ENCODE data around the gene MTMR11. TPM values are rescaled to one million over a fixed set of nuclear protein-coding genes. Genes with fewer than 3 reads are reported as not detected.
A peak's percentile ranks its signal among the peaks of the same experiment; 100 is the strongest.

The MTMR11 gene
- total RNA-seq, 1 donor from 2014 or later = 39.3 TPM

DNA sequence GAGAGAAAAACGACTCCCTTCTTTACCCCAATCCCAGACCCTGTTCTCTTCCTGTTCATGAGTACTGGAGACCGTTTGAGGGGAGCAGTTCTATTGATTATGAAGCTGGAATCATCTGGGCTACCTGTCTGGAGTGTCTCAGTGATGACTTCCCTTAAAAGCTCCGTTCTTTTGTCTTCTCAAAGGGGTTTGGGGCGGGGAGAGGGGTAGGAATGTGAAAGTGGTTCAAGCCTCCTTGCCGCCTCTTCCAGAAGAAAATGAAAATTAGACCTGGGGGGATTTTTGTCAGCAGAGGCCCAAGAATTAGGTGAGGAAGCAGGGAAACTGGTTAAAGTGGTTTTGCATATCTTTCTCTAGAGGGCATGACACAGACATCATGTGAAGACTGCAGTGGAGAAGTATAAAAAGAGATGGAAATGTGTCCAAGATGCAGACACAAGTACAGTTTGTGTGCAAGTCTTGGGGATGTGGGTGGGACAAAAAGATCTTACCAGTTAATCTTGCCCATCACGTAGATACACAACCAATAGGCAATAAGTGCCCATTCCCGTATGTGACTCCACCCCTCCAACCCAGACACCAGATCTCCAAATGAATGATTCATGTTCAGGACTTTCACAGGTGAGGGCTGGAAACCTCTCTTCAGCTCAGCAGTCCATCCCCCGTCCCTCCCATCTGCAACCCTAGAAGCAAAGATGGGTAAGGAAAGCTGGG, 470 bp upstream of the MTMR11 start:
- Mint-ChIP-seq H3K27ac (peak overlapping the region; percentile 100), H3K27me3 (ENCODE audit: low read depth) (no peaks in the 10 kb centered on the region), H3K4me1 (peaks cover 46% of the 10 kb centered on the region), H3K36me3 (peaks cover 12% of the 10 kb centered on the region), H3K9me3 (no peaks in the 10 kb centered on the region), H3K4me3 (peak overlapping the region; percentile 82)
- DNase-seq (ENCODE audit: low spot score in 2 of 2, unreplicated experiment in 2 of 2) = no peak
- TF ChIP-seq, protein P1, sequence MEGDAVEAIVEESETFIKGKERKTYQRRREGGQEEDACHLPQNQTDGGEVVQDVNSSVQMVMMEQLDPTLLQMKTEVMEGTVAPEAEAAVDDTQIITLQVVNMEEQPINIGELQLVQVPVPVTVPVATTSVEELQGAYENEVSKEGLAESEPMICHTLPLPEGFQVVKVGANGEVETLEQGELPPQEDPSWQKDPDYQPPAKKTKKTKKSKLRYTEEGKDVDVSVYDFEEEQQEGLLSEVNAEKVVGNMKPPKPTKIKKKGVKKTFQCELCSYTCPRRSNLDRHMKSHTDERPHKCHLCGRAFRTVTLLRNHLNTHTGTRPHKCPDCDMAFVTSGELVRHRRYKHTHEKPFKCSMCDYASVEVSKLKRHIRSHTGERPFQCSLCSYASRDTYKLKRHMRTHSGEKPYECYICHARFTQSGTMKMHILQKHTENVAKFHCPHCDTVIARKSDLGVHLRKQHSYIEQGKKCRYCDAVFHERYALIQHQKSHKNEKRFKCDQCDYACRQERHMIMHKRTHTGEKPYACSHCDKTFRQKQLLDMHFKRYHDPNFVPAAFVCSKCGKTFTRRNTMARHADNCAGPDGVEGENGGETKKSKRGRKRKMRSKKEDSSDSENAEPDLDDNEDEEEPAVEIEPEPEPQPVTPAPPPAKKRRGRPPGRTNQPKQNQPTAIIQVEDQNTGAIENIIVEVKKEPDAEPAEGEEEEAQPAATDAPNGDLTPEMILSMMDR (IDR thresholded peaks at IDR 0.05; ENCODE audit: unreplicated experiment) = no peak

DNA sequence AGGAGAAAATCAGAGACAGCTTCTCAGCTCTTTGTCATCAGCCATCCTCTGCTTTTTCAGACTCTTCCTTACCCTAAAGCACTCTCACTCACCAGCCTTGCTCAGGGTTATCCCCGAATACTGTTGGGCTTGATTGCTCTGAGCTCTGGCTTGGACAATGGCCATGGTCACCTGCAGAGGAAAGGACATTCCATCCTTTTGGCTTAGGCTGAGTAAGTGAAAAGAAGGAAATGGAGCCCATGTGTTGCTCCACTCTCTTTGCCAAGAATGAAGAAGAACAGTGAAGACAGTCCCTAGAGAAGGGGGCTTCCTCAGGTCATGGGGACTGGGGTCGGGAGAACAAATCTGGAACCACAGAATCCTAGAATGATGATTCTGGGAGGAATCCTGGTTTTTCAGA, 2.3 kb downstream of the MTMR11 start:
- H3K27ac Mint-ChIP-seq = no peak overlapping the region
- H3K4me1 Mint-ChIP-seq = peaks cover 39% of the 10 kb centered on the region

DNA sequence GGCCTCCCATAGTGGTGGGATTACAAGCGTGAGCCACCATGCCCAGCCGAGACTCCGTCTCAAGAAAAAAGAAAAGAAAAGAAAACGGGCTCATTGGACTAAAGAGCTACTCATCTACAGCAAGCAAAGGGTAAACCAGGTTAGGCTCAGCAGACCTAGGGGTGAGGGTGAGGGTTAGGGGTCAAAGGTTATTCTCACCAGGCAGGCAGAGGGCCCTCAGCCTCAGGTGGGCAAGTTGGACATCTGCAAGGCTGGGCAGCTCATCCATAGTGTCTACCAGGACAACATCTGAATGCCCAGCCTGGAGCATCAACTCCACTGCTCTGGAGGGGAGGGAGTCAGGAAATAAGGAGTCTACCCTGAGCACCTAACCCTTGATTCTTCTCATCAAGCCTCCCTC, 3.5 kb downstream of the MTMR11 start:
- TF ChIP-seq, protein P1 (IDR thresholded peaks at IDR 0.05; ENCODE audit: unreplicated experiment) = no peak
- no peak overlapping the region for H3K27ac Mint-ChIP-seq
- no peak for DNase-seq (ENCODE audit: low spot score in 2 of 2, unreplicated experiment in 2 of 2)
- H3K9me3 Mint-ChIP-seq = no peaks in the 10 kb centered on the region
- H3K4me1 Mint-ChIP-seq = peaks cover 45% of the 10 kb centered on the region
- H3K27me3 Mint-ChIP-seq (ENCODE audit: low read depth) = no peaks in the 10 kb centered on the region
- H3K36me3 Mint-ChIP-seq = peaks cover 29% of the 10 kb centered on the region
- no peak overlapping the region for H3K4me3 Mint-ChIP-seq

More for the DNA sequence above, 2.3 kb downstream of the MTMR11 start:
- H3K4me3 Mint-ChIP-seq = no peak overlapping the region
- H3K36me3 Mint-ChIP-seq = peaks cover 29% of the 10 kb centered on the region
- TF ChIP-seq, protein P1 (IDR thresholded peaks at IDR 0.05; ENCODE audit: unreplicated experiment) = no peak
- no peaks in the 10 kb centered on the region for H3K27me3 Mint-ChIP-seq (ENCODE audit: low read depth)
- no peak for DNase-seq (ENCODE audit: low spot score in 2 of 2, unreplicated experiment in 2 of 2)
- no peaks in the 10 kb centered on the region for H3K9me3 Mint-ChIP-seq

DNA sequence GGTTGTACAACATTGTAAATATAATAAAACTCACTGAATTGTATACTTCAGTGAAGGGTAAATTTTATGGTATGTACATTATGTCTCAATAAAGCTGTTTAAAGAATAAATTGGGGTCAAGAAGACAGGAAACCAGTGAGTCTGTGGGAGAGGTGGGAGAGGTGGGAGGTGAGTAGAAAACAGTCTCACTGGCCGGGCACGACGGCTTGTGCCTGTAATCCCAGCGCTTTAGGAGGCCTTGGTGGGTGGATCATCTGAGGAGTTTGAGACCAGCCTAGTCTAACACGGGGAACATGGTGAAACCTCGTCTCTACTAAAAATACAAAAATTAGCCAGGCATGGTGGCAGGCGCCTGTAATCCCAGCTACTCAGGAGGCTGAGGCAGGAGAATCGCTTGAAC, 4.2 kb downstream of the MTMR11 start:
- H3K36me3 Mint-ChIP-seq = peaks cover 29% of the 10 kb centered on the region
- H3K27me3 Mint-ChIP-seq (ENCODE audit: low read depth) = no peaks in the 10 kb centered on the region
- H3K9me3 Mint-ChIP-seq = no peaks in the 10 kb centered on the region
- H3K4me1 Mint-ChIP-seq = peaks cover 43% of the 10 kb centered on the region
- H3K4me3 Mint-ChIP-seq = no peak overlapping the region
- H3K27ac Mint-ChIP-seq = no peak overlapping the region
- TF ChIP-seq, protein P1 (IDR thresholded peaks at IDR 0.05; ENCODE audit: unreplicated experiment) = no peak
- no peak for DNase-seq (ENCODE audit: low spot score in 2 of 2, unreplicated experiment in 2 of 2)

DNA sequence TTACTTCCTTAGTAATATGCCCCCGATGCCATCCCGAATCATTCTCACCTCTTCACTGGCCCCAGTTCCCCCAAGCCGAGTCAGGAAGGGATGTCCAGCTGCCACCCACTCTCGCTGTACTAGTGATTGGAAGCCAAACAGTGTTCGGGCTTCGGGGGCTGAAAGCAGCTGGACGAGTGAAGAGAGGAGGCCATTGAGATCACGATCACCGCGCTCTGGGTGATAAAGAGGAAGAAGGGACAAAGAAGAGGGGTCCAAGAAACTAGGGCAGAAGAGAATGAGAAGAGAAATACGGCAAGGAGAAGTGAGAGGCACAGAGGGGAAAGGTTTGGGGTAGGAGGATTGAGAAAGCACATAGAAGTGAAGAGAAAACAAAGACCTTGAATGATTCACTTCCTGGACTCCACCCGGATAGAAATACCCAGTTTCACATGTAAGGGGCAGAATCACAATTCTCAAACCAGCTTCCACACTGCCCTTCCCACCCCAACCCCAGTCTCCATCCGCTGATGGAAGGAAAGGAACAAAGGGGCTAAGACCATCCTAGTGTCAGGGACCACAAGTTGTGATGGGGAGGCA, 5.4 kb downstream of the MTMR11 start:
- peaks cover 29% of the 10 kb centered on the region for H3K36me3 Mint-ChIP-seq
- H3K4me1 Mint-ChIP-seq = peaks cover 35% of the 10 kb centered on the region
- TF ChIP-seq, protein P1 (IDR thresholded peaks at IDR 0.05; ENCODE audit: unreplicated experiment) = no peak
- H3K4me3 Mint-ChIP-seq = no peak overlapping the region
- no peaks in the 10 kb centered on the region for H3K27me3 Mint-ChIP-seq (ENCODE audit: low read depth)
- H3K27ac Mint-ChIP-seq = no peak overlapping the region
- no peak for DNase-seq (ENCODE audit: low spot score in 2 of 2, unreplicated experiment in 2 of 2)
- H3K9me3 Mint-ChIP-seq = no peaks in the 10 kb centered on the region
